Heart left ventricle (tissue), 16 donors: Measurements from ENCODE around the gene NINL. TPM values are rescaled to one million over a fixed set of nuclear protein-coding genes. Genes with fewer than 3 reads are reported as not detected.
A peak's percentile ranks its signal among the peaks of the same experiment; 100 is the strongest.

ENCODE experiments used
- ATAC-seq, 4 donors: fragments of 200-7000 bp; cut with Tn5 transposase; one replicate each; pipeline ENCODE4 v1.9.1; 2020 to 2022; ENCODE audit warnings: moderate library complexity in 4 of 4, mild to moderate bottlenecking in 3 of 4, moderate number of reproducible peaks in 1 of 4
- DNase-seq, 5 donors: peaks; one replicate each; pipeline ENCODE4 v3.0.0-alpha.2; 2020
- H3K27ac ChIP-seq, 12 donors: fragments of 200-600 bp; sonication (generic) in 4 of 12; one replicate each; pipeline versions ENCODE4 v1.5.0 to v1.8.0; 2016 to 2022; ENCODE audit warnings: mild to moderate bottlenecking in 2 of 12
- H3K27me3 ChIP-seq, 9 donors: fragments of 200-600 bp; sonication (generic) in 2 of 9; one replicate each; pipeline versions ENCODE4 v1.5.1 to v1.8.0; 2016 to 2022; ENCODE audit warnings: mild to moderate bottlenecking in 3 of 9
- H3K36me3 ChIP-seq, 9 donors: fragments of 200-600 bp; sonication (generic) in 2 of 9; one replicate each; pipeline versions ENCODE4 v1.5.0 to v1.8.0; 2018 to 2022; ENCODE audit warnings: mild to moderate bottlenecking in 2 of 9
- H3K4me1 ChIP-seq, 12 donors: fragments of 200-600 bp; sonication (generic) in 4 of 12; one replicate each; pipeline versions ENCODE4 v1.5.0 to v1.8.0; 2016 to 2022; ENCODE audit warnings: mild to moderate bottlenecking in 3 of 12
- H3K4me3 ChIP-seq, 12 donors: fragments of 200-600 bp; sonication (generic) in 4 of 12; one replicate each; pipeline versions ENCODE4 v1.5.0 to v1.8.0; 2017 to 2022; ENCODE audit warnings: mild to moderate bottlenecking in 9 of 12, moderate library complexity in 4 of 12
- H3K9me3 ChIP-seq, 12 donors: fragments of 200-600 bp; sonication (generic) in 4 of 12; one replicate each; pipeline versions ENCODE4 v1.5.0 to v1.8.0; 2016 to 2022; ENCODE audit warnings: mild to moderate bottlenecking in 1 of 12
- CTCF ChIP-seq, 12 donors: fragments of 200-600 bp; sonication (generic) in 4 of 12; IDR thresholded peaks; one replicate each; pipeline versions ENCODE4 v1.5.0 to v1.8.0; 2018 to 2022; ENCODE audit warnings: antibody characterized with exemption in 12 of 12, mild to moderate bottlenecking in 5 of 12
- POLR2A ChIP-seq, 2 donors: fragments of 450-650 bp; IDR thresholded peaks; one replicate each; pipeline ENCODE4 v1.6.1; 2017; ENCODE audit warnings: antibody characterized with exemption in 2 of 2, mild to moderate bottlenecking in 2 of 2, moderate library complexity in 2 of 2
- WGBS, 4 donors: extraction: QIAGEN DNeasy Blood & Tissue Kit in 2 of 4; methylation state at CpG; one replicate each; pipeline versions ENCODE4 v1.1.5 to v1.1.7; 2013 to 2018; 5-methylcytosine and 5-hydroxymethylcytosine counted together
- intact Hi-C, 10 donors: fragments of 100-400 bp; cut with DNase I; formaldehyde crosslinking; loops; one replicate each; pipeline versions ENCODE4 v1.11.1 to v1.14.2; 2022
- polyA plus RNA-seq, 2 donors: library from polyadenylated mRNA; stranded (reverse); fragments of 200-250 nt; gene quantifications; one replicate each; pipeline ENCODE4 v1.2.3, GENCODE V29; 2013
- total RNA-seq, 9 donors: library from RNA; depleted of rRNA in 2 of 9; stranded (reverse); fragments of >200 nt in 2 of 9; fragmentation: NEBNext Ultra II Directional in 3 of 9; extraction: Animal tissue kit (Norgen Biotek cat#: 25700) in 3 of 9; gene quantifications; one replicate each; pipeline versions ENCODE4 v1.1.0 to v1.2.4, GENCODE V29; 2016 to 2023
- donor health status: ischemic (EF 13 %, LVEDD 7.1; RV severe dilation, severe dysfunction).
- donor health status: healthy with polysubstance abuse.
- donor health status: DM: no; HTN: yes; CAD: no.
- donor health status: DM: no; HTN: no; CAD: no.
- donor health status: ischemic (EF 25% LVEDD 6.9; RV normal size, moderate dysfunction).
- donor health status: ischemic (EF 25% LVEDD 5.7; RV mildly dilated, moderate dysfunction).
- donor health status: healthy.
- donor health status: DM: yes; HTN: yes; CAD: no.
- donor health status: ischemic (EF 35%, LVEDD 5.7; RV mildly dilated, moderate dysfunction).
- donor health status: nonischemic (EF 11% LVEDD 7.7; RV severe dilation, severe dysfunction).
- donor health status: DM: yes; HTN: yes; CAD: no.
- donor health status: PGD.
- donor health status: ischemic (EF 29% LVEDD 5.4; RV normal size, mild dysfunction).
- donor health status: nonischemic (EF 23%, LVEDD 6.1; RV moderate dilation, normal function).

NINL gene
- total and polyA plus RNA-seq, 11 donors = 0.78 to 7.1 (median 2.9) TPM

- TF ChIP-seq CTCF (IDR thresholded peaks at IDR 0.05) (no peak), POLR2A (IDR thresholded peaks at IDR 0.05) (no peak)
- Histone ChIP-seq H3K36me3 (peaks cover 0 to 31% (median 0%) of the 10 kb centered on the region in 9 donors), H3K4me1 (peaks cover 0 to 7% (median 0%) of the 10 kb centered on the region in 12 donors), H3K4me3 (no peak overlapping the region), H3K9me3 (peaks cover 0 to 3% (median 0%) of the 10 kb centered on the region in 12 donors), H3K27ac (no peak overlapping the region), H3K27me3 (no peaks in the 10 kb centered on the region)
- DNase-seq = no peak
- 76 to 79% (median 79%) methylated on average over 25 of the region's 25 CpGs for WGBS, 4 donors
- ATAC-seq = peak; percentile 32 to 55 (median 41)
- intact Hi-C loops = loop anchor here in 1 of 10 donors (10.0 kb wide), 1 partner anchor 172 kb away; the partner anchor contains the start of gene NANP
Measured at GRCh38 chr20:25453035-25453810, 132.1 kb downstream of the NINL start.

GRCh38 chr20:25452333-25452732 lies 133.0 kb downstream of the NINL start:
- 59 to 66% (median 64%) methylated on average over 6 of the region's 6 CpGs for WGBS, 4 donors
- TF ChIP-seq POLR2A (IDR thresholded peaks at IDR 0.05) (no peak), CTCF (IDR thresholded peaks at IDR 0.05) (no peak)

GRCh38 chr20:25447671-25448070 lies 137.7 kb downstream of the NINL start:
- H3K27me3 ChIP-seq = no peaks in the 10 kb centered on the region
- no peak overlapping the region for H3K27ac ChIP-seq
- peaks cover 0 to 1% (median 0%) of the 10 kb centered on the region in 12 donors for H3K4me1 ChIP-seq
- peaks cover 0 to 11% (median 0%) of the 10 kb centered on the region in 9 donors for H3K36me3 ChIP-seq
- TF ChIP-seq POLR2A (IDR thresholded peaks at IDR 0.05) (no peak), CTCF (IDR thresholded peaks at IDR 0.05) (no peak)
- 82 to 98% (median 94%) methylated on average over 6 of the region's 6 CpGs for WGBS, 4 donors
- peaks cover 0 to 3% (median 0%) of the 10 kb centered on the region in 12 donors for H3K9me3 ChIP-seq
- ATAC-seq = no peak
- DNase-seq = no peak
- intact Hi-C loops = loop anchor here in 1 of 10 donors (10.0 kb wide), 1 partner anchor 57 kb away; no protein-coding TSS in a partner anchor
- no peak overlapping the region for H3K4me3 ChIP-seq

More at GRCh38 chr20:25452333-25452732, 133.0 kb downstream of the NINL start:
- Histone ChIP-seq H3K4me1 (peaks cover 0 to 7% (median 0%) of the 10 kb centered on the region in 12 donors), H3K27ac (no peak overlapping the region), H3K36me3 (peaks cover 0 to 31% (median 0%) of the 10 kb centered on the region in 9 donors), H3K27me3 (no peaks in the 10 kb centered on the region), H3K9me3 (peaks cover 0 to 3% (median 0%) of the 10 kb centered on the region in 12 donors), H3K4me3 (no peak overlapping the region)
- ATAC-seq (no peak), DNase-seq (no peak)
- intact Hi-C loops = loop anchor here in 1 of 10 donors (10.0 kb wide), 1 partner anchor 172 kb away; the partner anchor contains the start of gene NANP

GRCh38 chr20:25444556-25444955 lies 140.8 kb downstream of the NINL start:
- WGBS, 4 donors = 97 to 99% (median 98%) methylated on average over 4 of the region's 4 CpGs
- TF ChIP-seq CTCF (IDR thresholded peaks at IDR 0.05) (no peak), POLR2A (IDR thresholded peaks at IDR 0.05) (no peak)
- DNase-seq = no peak

More at GRCh38 chr20:25444556-25444955, 140.8 kb downstream of the NINL start:
- peaks cover 0 to 3% (median 0%) of the 10 kb centered on the region in 12 donors for H3K9me3 ChIP-seq
- H3K4me3 ChIP-seq = no peak overlapping the region
- no peak for ATAC-seq
- no peaks in the 10 kb centered on the region for H3K36me3 ChIP-seq
- no peaks in the 10 kb centered on the region for H3K4me1 ChIP-seq
- H3K27ac ChIP-seq = no peak overlapping the region
- H3K27me3 ChIP-seq = no peaks in the 10 kb centered on the region
- intact Hi-C loops = loop anchor here in 1 of 10 donors (10.0 kb wide), 1 partner anchor 60 kb away; no protein-coding TSS in a partner anchor
